HG03196 (cell line): ENCODE data around the gene DDX24.

ENCODE experiments used
- ATAC-seq: cut with Tn5 transposase; IDR thresholded peaks from one replicate; pipeline ENCODE4 v1.9.1; 2021; ENCODE audit not compliant: unreplicated experiment

Gene DDX24

GRCh38 chr14:94115058-94115591 is 34.1 kb upstream of the DDX24 start:
- ATAC-seq, result no peak

- no peak for ATAC-seq
Measured at GRCh38 chr14:94114589-94115057, 33.6 kb upstream of the DDX24 start.

- no peak for ATAC-seq
Measured at GRCh38 chr14:94113908-94114588, 33.0 kb upstream of the DDX24 start.

- no peak for ATAC-seq
Measured at GRCh38 chr14:94113490-94113889, 32.5 kb upstream of the DDX24 start.

- ATAC-seq, result no peak
Measured at GRCh38 chr14:94113073-94113472, 32.1 kb upstream of the DDX24 start.

DNA sequence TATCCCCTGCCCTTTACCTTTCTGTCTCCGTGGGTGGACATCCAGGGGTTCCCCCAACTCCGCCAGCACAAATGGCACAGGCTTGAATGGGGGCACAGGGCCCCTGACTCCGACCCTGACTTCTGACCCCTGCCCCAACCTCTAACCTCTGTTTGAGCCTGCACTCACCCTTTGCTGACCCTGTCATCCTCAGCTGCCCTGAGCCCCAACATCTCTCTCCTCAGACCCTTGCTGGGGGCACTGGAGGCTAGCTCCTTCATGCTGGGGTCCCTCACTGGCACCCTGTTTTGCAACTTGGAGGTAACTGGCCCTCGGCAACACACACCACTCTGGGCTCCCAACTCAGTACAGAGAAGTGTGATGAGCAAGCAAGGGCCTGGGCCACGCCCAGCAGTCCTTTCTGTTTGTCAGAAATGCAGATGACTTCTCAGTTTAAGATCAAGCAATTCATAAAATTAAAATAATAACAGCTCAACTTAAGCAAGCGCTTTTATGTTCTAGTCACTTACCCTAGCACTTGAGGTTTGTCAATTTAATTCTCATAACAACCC is 31.6 kb upstream of the DDX24 start:
- no peak for ATAC-seq

DNA sequence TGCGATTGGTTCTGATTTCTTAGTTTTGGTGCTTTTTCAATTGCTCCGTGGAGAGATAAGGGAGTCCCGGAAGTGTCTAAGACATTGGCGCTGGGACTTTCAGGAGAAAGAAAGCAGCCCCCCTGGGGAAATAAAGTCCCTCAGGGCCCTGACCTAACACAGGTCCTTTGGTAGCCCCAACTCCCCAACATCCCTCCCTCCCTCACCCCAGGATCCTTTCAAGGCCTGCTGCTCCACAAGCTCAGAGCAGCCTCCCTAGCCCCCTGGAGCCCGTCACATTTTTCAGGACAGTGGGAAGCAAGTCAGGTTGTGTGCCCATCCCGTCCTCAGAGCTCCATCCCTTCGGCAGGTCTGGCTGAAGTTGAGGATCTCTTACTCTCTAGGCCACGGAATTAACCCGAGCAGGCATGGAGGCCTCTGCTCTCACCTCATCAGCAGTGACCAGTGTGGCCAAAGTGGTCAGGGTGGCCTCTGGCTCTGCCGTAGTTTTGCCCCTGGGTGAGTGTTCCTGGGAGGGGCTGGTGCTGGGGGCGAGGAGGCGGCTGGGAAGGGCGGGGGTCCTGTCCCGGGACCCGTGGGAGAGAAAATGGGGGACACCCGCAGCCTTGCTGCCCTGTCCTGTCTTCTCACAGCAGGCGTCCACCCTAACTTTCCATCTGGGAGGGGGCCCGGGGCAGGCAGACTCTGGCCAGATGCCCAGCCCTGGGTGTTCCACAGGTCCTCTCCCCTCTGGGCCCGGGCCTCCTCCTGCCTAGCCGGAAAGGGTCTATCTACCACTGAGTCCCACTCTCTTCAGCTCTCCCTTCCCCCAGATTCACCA is 30.5 kb upstream of the DDX24 start:
- no peak for ATAC-seq

DNA sequence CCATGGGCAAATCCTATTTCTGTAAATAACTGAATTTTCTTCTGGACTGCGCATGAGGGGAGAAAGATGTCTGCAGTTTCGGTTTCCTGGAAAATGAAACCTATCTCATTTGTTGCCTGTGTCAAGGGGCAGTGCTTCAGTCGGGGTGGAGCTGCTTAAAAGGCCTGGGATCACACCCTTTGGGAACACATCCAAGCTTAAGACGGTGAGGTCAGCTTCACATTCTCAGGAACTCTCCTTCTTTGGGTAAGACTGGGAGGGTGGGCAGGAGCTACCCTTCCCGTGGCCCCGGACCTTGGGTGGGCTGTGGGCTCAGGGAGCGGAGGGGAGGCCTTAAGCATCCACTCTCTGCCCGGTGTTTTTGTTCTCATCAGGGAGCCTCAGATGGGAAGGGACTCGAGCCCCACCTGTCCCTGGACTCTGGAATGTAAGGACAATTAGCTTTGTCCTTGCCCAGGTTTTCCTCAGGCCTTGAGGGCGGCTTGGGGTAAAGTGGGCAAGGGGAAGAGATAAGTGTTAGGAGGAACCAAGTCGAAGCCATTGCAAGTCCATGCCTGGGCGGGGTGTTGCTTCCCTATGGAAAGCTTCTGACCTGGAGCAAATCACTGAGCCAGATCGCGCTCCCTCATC is 29.7 kb upstream of the DDX24 start, which contains the start of gene IFI27:
Gene IFI27, plus strand, starts transcription at position 185 of the 630 bp plus-strand sequence.
- no peak for ATAC-seq

DNA sequence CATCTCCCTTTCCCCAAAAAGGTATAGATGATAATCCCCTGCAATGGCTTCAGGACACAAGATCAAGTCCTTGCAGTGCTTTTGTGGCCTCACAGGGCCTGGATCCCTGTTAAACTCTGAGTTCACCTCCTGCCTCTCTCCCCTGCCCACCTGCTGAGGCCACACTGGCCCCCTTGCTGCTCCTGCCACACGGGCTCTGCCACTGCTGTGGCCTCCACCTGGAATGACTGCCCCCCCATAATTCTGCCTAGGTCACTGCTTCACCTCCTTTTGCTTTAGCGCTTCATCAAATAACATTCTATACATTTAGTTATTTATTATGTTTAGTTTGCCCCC is 28.9 kb upstream of the DDX24 start:
- no peak for ATAC-seq

DNA sequence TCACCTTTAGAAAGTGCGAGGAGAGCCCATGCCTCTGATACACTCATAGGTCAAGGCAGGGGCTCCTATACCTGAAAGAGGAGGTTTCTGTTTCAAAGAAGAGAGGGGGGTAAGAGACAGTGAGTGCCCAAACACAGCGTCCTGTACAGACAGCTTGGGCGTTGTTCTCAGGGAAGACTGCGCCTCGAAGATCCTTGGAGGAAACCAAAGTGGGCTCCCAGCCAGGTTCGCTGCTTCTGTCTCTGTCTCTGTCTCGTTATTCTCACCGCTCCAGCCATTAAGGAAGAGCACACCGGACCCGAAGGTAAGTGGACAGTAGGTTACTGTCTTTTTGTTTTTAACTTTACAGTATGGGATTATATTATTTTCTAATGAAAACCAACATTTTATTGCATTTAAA is 23.7 kb upstream of the DDX24 start:
- ATAC-seq, result no peak

DNA sequence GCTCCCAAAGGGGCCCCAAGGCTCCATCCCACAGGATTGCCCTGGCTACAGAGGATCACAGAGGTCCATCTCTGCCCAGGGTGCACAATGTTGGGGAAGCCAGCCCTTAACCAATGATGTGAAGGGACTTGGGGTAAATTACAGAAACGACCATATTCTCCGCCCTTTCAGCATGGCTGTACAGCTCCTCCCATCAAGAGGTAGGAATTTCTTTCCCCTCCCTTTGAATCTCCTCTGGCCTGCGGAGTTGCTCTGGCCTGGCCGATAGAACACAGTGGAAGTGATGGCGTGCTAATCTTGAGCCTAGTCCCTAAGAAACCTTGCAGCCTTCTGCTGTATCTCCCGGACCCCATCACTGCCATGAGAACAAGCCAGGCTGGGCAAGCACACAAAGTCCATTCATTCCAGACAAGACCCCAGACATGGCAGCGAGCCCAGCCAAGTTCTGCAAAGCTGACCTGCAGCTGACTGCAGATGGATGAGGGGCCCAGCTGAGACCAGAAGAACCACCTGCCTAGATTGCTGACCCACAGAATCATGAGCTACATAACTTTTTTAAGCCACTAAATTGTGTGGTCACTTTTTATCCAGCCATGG is 22.6 kb upstream of the DDX24 start:
- ATAC-seq, result no peak

DNA sequence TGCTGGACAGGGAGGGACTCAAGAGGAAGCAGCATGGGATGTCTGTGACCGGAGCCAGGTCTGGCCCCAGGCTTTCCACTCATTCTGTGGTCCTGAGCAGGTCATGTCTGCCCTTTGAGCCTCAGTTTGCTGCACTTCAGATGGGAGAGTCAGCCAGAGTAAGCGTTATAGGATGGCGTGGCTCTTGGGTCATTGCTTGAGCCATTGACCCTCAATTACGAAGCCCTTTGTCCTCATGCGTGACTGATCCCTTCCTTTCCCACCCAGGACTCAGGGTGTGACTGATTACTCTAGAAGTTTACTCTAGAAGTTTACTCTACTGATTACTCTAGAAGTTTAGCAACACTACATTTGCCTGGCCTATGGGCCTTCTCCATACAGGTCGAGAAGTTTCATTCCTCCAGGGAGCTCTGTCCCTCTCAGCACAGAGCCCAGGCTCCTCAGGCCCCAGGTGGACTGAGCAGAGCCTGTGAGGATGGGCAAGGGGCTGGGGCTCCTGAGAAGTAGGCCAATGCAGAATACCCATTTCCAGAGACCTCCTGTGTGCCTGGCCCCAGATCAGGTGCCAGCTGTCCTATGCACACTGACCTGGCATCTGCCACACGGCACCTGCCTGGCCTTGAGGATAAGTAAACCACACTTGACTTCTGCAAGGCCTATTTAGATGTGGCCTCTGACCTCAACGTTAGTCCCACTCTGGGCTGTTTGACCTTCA is 21.9 kb upstream of the DDX24 start:
- ATAC-seq, result no peak

- ATAC-seq, result no peak
Measured at GRCh38 chr14:94101748-94102147, 20.7 kb upstream of the DDX24 start.

GRCh38 chr14:94100847-94101246 is 19.8 kb upstream of the DDX24 start:
- ATAC-seq, result no peak

GRCh38 chr14:94099006-94099405 is 18.0 kb upstream of the DDX24 start:
- ATAC-seq, result no peak

- no peak for ATAC-seq
Measured at GRCh38 chr14:94098326-94098992, 17.5 kb upstream of the DDX24 start.

- no peak for ATAC-seq
Measured at GRCh38 chr14:94097091-94097490, 16.1 kb upstream of the DDX24 start.

GRCh38 chr14:94093418-94093817 is 12.4 kb upstream of the DDX24 start:
- ATAC-seq, result no peak

DNA sequence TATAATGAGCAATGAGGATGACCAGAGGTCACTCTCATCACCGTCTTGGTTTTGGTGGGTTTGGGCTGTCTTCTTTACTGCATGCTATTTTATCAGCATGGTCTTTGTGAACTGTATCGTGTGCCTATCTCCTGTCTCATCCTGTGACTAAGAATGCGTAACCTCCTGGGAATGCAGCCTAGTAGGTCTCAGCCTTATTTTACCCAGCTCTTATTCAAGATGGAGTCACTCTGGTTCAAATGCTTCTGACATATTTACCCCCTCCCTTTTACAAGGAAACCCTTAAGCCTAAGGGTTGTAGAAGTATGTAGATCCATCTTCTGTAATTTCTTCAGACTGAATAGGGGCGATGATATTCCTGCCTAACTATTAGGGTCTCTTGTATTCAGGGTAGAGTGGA is 8.5 kb upstream of the DDX24 start:
- ATAC-seq, result no peak

DNA sequence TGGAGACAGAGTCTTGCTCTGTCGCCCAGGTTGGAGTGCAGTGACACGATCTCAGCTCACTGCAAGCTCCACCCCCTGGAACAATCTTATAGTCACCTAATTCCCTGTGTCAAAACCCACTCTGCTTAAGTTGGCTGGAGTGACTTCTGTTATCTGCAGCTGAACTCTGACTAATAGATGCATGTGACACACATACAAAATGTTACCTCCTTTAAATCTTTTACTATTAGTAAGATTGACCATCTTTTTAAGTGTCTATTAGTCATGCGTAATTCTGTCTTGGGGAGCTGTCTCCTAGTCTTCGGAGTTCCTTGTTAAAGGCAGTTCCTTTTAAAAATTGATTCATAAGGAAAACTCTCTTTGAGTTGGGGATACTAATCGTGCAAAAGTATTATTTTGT is 7.5 kb upstream of the DDX24 start:
- ATAC-seq, result no peak
